GM21825 (cell line): ENCODE data around the gene ISY1.
A peak's percentile ranks its signal among the peaks of the same experiment; 100 is the strongest.
"Not testable (repeated sequence)": the region's sequence is repeated elsewhere in the genome, so short reads cannot be mapped to it uniquely, and the experiment has no call there.

Experiments used
- ATAC-seq: cut with Tn5 transposase; IDR thresholded peaks from one replicate; pipeline ENCODE4 v1.9.1; 2021; ENCODE audit warnings: mild to moderate bottlenecking, moderate library complexity; ENCODE audit not compliant: unreplicated experiment

The ISY1 gene

GRCh38 chr3:129173206-129173605 is 12.3 kb upstream of the ISY1 start:
- ATAC-seq, result no peak

DNA sequence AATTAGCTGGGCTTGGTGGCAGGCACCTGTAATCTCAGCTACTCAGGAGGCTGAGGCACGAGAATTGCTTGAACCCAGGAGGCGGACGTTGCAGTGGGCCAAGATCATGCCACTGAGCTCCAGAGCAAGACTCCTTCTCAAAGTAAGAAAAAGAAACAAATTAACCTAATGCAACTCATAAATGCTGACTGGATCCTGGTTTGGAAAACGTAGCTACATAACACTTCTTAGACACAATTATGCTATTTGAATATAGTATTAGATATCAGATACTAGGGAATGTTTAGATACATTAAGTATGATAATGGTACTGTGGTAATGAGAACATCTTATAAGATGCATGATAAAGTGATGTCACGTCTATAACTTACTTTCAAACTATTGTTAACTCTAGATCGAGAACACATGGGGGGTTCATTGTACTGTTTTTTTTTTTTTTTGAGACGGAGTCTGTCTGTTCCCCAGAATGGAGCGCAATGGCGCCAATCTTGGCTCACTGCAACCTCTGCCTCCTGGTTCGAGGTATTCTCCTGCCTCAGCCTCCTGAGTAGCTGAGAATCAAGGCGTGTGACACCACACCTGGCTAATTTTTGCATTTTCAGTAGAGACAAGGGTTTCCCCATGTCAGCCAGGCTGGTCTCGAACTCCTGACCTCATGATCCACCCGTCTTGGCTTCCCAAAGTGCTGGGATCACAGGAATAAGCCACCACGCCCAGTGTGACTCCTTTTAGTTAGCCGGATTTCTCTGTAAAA is 5.9 kb upstream of the ISY1 start:
- ATAC-seq, result no peak

- ATAC-seq, result not testable (repeated sequence)
Observed at GRCh38 chr3:129165594-129165993, 4.7 kb upstream of the ISY1 start.

DNA sequence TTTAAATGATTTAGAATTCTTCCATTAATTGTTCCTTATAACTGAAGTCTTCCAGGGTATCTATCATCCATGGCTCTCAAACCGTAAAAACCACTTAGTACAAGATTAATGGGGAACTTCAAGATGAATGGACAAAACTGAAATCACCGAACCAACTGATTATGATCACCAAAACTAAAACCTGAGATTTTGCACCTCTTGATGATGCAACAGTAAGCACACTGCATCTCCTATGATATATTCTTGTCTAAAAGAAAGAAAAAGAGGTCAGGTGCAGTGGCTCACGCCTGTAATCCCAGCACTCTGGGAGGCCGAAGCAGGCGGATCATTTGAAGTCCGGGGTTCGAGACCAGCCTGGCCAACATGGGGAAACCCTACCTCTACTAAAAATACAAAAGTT is 3.6 kb upstream of the ISY1 start:
- no peak for ATAC-seq

DNA sequence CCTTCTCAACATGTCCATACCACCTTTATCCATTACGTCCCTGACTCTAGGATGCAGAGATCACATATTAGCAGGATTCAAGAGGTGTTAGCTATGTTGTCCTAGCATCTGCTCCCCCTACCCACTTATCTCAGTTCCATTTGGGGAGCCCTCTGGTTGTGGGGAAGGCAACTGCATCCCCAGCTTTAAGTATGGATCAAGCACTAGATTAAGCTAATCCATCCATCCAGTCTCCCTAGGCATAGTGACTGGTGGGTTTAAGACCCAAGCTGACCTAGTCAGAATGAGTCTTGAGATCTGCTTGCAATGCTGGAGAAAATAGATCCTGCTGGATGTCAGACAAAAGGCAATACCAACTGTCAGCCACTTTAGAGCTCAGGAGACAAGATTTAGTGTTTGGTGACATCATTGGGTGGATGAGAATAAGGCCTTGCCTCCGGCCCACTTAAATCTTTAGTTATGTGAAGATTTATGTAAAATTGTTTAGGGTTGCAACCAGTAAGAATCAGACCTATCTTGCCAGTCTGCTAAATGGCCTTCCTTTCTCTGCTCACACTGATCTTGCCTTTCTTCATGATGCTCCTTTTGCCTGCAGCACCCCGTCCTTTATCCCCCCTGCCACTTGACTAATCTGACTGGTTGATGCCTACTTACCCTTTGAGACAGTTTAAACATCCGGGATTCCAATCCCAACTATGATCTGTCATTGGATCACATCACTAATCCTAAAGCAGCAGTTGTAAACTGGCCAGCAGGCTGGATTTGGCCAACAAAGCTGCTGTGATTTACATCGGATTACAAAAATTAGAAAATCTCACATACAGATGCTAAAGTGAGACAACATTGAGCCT is 2.1 kb upstream of the ISY1 start:
- ATAC-seq, result no peak

GRCh38 chr3:129161860-129162271 is 1.0 kb upstream of the ISY1 start:
- peak; percentile 10 for ATAC-seq

DNA sequence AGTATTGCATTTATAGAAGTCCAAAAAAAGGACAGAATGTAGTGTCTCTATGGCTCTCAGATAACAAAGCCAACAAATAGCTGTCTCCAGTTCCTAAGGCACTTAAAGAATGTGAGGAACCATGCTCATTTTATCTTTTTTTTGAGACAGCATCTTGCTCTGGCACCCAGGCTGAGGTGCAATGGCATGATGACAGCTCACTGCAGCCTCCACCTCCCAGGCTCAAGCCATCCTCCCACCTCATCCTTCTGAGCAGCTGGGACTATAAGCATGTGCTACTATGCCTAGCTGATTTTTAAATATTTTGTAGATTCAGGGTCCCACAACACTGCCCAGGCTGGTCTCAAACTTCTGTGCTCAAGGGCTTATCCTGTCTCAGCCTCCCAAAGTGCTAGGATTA is 16.1 kb downstream of the ISY1 start:
- ATAC-seq, result no peak

DNA sequence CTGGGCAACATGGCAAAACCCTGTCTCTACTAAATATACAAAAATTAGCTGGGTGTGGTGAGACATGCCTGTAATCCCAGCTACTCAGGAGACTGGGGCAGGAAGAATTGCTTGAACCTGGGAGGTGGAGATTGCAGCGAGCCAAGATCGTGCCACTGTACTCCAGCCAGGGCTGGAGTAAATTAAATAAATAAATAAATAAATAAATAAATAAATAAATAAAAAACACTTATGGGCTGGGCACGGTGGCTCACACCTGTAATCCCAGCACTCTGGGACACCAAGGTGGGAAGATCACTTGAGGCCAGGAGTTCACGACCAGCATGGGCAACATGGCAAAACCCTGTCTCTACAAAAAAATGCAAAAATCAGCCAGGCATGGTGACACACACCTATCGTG is 19.9 kb downstream of the ISY1 start:
- ATAC-seq, result not testable (repeated sequence)

- no peak for ATAC-seq
Observed at GRCh38 chr3:129139911-129140310, 21.0 kb downstream of the ISY1 start.

DNA sequence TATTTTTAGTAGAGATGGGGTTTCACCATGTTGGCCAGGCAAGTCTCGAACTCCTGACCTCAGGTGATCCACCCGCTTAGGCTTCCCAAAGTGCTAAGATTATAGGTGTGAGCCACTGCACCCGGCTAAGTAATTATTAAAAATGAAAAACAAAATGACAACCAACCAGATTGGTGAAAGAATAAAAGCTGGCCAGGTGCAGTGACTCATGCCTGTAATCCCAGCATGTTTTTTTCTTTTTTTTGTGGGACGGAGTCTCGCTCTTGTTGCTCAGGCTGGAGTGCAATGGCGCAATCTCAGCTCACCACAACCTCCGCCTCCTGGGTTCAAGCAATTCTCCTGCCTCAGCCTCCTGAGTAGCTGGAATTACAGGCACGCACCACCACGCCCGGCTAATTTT is 24.6 kb downstream of the ISY1 start:
- not testable (repeated sequence) for ATAC-seq

DNA sequence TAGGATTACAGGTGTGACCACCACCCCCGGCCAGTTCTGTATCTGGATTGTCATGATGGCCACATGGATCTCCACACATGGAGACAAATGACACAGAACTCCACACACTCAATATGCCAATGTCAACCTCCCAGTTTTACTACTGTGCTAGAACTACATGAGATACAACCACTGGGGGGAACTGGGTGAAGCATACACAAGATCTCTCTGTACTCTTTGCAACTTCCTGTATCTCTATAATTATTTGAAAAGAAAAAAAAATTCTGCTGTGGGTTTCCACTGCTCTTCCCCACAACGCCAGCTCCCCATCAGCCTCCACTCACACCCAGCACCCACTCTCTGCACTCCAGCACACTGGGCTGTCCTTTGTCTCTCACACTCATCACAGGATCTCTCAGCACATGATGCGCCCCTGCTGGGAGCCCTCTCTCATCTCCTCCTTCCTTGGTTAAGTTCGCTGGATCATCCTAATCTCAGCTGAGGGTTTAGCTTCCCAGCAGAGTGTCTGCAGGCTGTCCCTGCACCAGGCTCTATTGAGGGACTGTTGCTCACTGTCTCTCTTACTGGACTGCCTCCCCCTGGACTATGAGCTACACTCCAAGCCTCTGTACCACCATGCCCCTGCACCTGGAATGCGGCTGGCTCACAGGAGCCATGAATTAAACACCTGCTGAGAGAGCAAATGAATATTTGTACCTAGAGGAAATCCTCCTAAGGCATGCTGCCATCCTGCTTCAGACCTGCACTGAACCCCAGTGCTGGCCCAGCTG is 28.6 kb downstream of the ISY1 start:
- ATAC-seq, result no peak

- no peak for ATAC-seq
Observed at GRCh38 chr3:129131465-129132088, 29.3 kb downstream of the ISY1 start.

DNA sequence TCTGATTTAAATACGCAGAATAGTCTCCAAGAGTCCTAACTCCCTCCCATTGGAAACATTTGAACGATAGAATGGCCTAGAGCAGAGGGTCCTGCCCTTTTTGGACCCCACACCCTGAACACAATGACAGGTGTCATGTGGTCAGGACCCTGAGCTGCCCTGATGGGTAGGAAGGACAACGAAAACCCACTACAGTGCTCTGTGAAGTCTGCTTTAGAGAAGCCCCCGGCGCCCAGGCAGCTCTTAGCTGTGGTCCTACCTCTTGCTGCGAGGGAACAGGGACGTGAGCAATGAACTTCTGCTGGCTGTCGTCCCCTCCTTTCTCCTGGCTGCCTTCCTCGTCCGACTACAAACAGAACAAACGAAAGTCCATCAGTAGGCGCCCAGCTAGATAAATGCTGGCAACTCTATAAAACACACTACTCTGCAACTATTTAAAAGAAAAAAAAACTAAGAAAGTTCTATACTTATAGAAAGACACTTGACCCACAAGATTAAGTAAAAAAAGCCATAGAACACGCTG is 30.5 kb downstream of the ISY1 start:
- no peak for ATAC-seq

DNA sequence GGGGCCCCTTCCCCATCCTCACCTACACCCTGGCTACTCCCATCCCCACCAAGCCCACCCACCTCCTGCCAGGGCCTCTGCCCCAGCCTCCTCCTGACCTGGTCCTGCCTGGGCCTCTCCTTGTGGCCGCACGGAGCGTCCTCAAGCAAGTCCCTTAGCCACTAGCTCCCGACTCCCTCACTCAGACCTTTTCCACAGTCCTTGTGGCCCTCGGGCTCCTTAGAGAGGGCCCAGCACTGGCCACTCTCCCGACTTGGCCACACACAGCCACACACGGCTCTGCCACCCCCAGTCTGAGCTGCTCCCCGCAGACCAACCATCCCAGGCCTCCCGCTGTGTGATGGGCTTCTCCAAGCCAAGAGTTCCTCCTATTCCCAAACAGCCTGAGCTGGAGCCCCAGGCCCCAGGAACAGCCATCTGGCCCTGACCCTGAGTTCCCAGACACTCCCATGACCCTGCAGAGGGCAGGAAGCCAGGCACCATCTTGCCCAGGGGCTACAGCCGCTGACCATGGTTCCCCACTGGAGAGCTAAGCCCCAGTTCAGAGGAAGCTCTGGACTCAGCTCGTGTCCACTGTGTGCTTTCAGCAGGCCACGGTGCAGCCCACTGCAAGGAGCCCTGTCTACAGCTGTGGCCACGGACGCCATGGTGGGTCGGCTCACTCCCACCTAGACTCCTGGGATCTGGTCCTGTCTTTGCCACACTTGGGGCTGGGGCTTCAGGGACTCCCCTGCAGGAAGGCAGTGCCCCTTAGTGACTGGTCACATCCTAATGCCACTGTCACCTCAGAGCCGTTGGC is 32.3 kb downstream of the ISY1 start:
- no peak for ATAC-seq

GRCh38 chr3:129126726-129127280 is 34.1 kb downstream of the ISY1 start:
- no peak for ATAC-seq

- no peak for ATAC-seq
Observed at GRCh38 chr3:129123314-129124060, 37.4 kb downstream of the ISY1 start.

GRCh38 chr3:129122412-129123011 is 38.4 kb downstream of the ISY1 start:
- ATAC-seq, result no peak

DNA sequence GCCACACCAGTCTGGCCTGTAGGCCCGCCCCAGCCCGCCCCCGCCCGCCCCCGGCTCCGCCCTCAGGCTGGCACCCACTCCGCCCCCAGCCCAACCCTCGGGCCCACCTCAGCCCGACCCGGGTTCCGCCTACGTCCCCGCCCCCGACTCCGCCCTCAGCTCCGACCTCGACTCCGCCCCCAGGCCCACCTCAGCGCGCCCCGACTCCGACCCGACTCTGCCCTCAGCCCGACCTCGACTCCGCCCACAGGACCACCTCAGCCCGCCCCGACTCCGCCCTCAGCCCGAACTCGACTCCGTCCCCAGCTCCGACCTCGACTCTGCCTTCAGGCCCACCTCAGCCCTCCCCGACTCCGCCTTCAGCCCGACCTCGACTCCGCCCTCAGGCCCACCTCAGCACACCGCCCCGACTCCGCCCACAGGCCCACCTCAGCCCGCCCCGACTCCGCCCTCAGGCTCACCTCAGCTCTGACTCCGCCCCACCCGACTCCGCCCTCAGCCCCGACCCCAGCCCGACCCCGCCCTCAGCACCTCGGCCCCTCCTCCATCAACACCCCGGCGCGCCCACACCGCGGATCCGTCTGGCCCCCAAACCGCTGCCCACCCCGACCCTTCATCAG is 39.0 kb downstream of the ISY1 start, which contains the start of gene RAB43:
Gene RAB43, minus strand, starts transcription at position 13 of the 620 bp plus-strand sequence. CDS start 315 bp downstream, outside the sequence.
- ATAC-seq, result peak; percentile 37
